GM23338 (cell line): ENCODE measurements around the gene PSMD8. TPM values are rescaled to one million over a fixed set of nuclear protein-coding genes. Genes with fewer than 3 reads are reported as not detected.
"Not testable (repeated sequence)": the region's sequence is repeated elsewhere in the genome, so short reads cannot be mapped to it uniquely, and the experiment has no call there.

ENCODE experiments used
- ATAC-seq: fragments of 200-7000 bp; cut with Tn5 transposase; 3 replicates; pipeline ENCODE4 v1.9.1; 2020
- DNase-seq: peaks from one replicate; pipeline ENCODE4 v3.0.0-alpha.2; 2015; ENCODE audit warnings: low spot score
- H2AFZ ChIP-seq: fragments of 200-600 bp; sonication (generic); 2 replicates; pipeline ENCODE4 v1.8.0; 2016; ENCODE audit warnings: antibody characterized with exemption, mild to moderate bottlenecking, moderate library complexity
- H3F3A ChIP-seq: fragments of 200-600 bp; sonication (generic); replicated peaks from 2 replicates; pipeline ENCODE4 v1.8.0; 2017; ENCODE audit warnings: antibody characterized with exemption, mixed run types, low read depth
- H3K27ac ChIP-seq: fragments of 200-600 bp; sonication (generic); 2 replicates; pipeline ENCODE4 v1.6.1; 2016; ENCODE audit warnings: low read depth
- H3K27me3 ChIP-seq: fragments of 200-600 bp; sonication (generic); 2 replicates; pipeline ENCODE4 v1.8.0; 2016; ENCODE audit warnings: mild to moderate bottlenecking, mixed run types, moderate library complexity; ENCODE audit not compliant: insufficient read depth
- H3K36me3 ChIP-seq: fragments of 200-600 bp; sonication (generic); 2 replicates; pipeline ENCODE4 v1.8.0; 2016; ENCODE audit warnings: mild to moderate bottlenecking; ENCODE audit not compliant: insufficient read depth
- H3K4me1 ChIP-seq: fragments of 200-600 bp; sonication (generic); 2 replicates; pipeline ENCODE4 v1.8.0; 2016; ENCODE audit warnings: mild to moderate bottlenecking, moderate library complexity; ENCODE audit not compliant: insufficient read depth
- H3K4me2 ChIP-seq: fragments of 200-600 bp; sonication (generic); 2 replicates; pipeline ENCODE4 v1.7.1; 2017; ENCODE audit warnings: mixed run types
- H3K4me3 ChIP-seq: fragments of 200-600 bp; sonication (generic); 2 replicates; pipeline ENCODE4 v1.6.1; 2016; ENCODE audit warnings: mixed run types
- H3K79me2 ChIP-seq: fragments of 200-600 bp; sonication (generic); replicated peaks from 2 replicates; pipeline ENCODE4 v1.8.0; 2017; ENCODE audit warnings: mild to moderate bottlenecking; ENCODE audit not compliant: insufficient read depth
- H3K9me2 ChIP-seq: fragments of 200-600 bp; sonication (generic); 2 replicates; pipeline ENCODE4 v1.8.0; 2017; ENCODE audit not compliant: insufficient read depth
- H4K20me1 ChIP-seq: fragments of 200-600 bp; sonication (generic); replicated peaks from 2 replicates; pipeline ENCODE4 v1.8.0; 2017; ENCODE audit warnings: mild to moderate bottlenecking; ENCODE audit not compliant: insufficient read depth
- H3K27ac Mint-ChIP-seq: 2 replicates; pipeline ENCODE4 v1.8.0; 2020; ENCODE audit warnings: inconsistent platforms, mild to moderate bottlenecking, moderate library complexity, mixed read lengths
- H3K27me3 Mint-ChIP-seq: 3 replicates; pipeline ENCODE4 v1.8.0; 2022; ENCODE audit warnings: low read depth, mild to moderate bottlenecking, moderate library complexity, mixed read lengths, inconsistent platforms; ENCODE audit not compliant: insufficient read depth, poor library complexity
- H3K36me3 Mint-ChIP-seq: 3 replicates; pipeline ENCODE4 v1.8.0; 2021; ENCODE audit warnings: low read depth, mild to moderate bottlenecking, inconsistent platforms, moderate library complexity, mixed read lengths
- H3K4me1 Mint-ChIP-seq: 3 replicates; pipeline ENCODE4 v1.8.0; 2020; ENCODE audit warnings: mild to moderate bottlenecking, inconsistent platforms, mixed read lengths
- H3K4me3 Mint-ChIP-seq: 3 replicates; pipeline ENCODE4 v1.8.0; 2021; ENCODE audit warnings: moderate library complexity, mild to moderate bottlenecking, inconsistent platforms, mixed read lengths
- H3K9me3 Mint-ChIP-seq: 3 replicates; pipeline ENCODE4 v1.8.0; 2020; ENCODE audit warnings: moderate library complexity, mild to moderate bottlenecking, inconsistent platforms, mixed read lengths
- CREB1 ChIP-seq: fragments of 250-450 bp; sonication (Bioruptor Pico); IDR thresholded peaks from 2 replicates; pipeline ENCODE4 v1.5.0; 2020; ENCODE audit warnings: low read depth, mild to moderate bottlenecking, moderate library complexity
- EZH2 ChIP-seq: fragments of 200-600 bp; sonication (generic); IDR thresholded peaks from one replicate; pipeline ENCODE4 v1.8.0; 2017; ENCODE audit warnings: antibody characterized with exemption, mild to moderate bottlenecking, low read depth; ENCODE audit not compliant: unreplicated experiment
- EZH2phosphoT487 ChIP-seq: fragments of 200-600 bp; sonication (generic); IDR thresholded peaks from one replicate; pipeline ENCODE4 v1.8.1; 2018; ENCODE audit warnings: antibody characterized with exemption; ENCODE audit not compliant: unreplicated experiment
- JUNB ChIP-seq: IDR thresholded peaks from one replicate; pipeline ENCODE4 v1.6.1; 2016; ENCODE audit warnings: antibody characterized with exemption; ENCODE audit not compliant: unreplicated experiment
- NANOG ChIP-seq: IDR thresholded peaks from 2 replicates; pipeline ENCODE4 v1.6.1; 2016; ENCODE audit warnings: antibody characterized with exemption, borderline replicate concordance
- POLR2AphosphoS5 ChIP-seq: IDR thresholded peaks from 2 replicates; pipeline ENCODE4 v1.6.1; 2016; ENCODE audit warnings: antibody characterized with exemption, low read depth
- STAT1 ChIP-seq: IDR thresholded peaks from one replicate; pipeline ENCODE4 v1.6.1; 2016; ENCODE audit warnings: antibody characterized with exemption; ENCODE audit not compliant: unreplicated experiment
- polyA plus RNA-seq: library from polyadenylated mRNA; unstranded; fragments of >200 nt; fragmentation: Nextera tagmentation; extraction: Ambion mirVana; gene quantifications from 2 replicates; pipeline ENCODE4 v1.2.1, GENCODE V29; 2016
- total RNA-seq: library from RNA; depleted of rRNA; stranded (reverse); fragments of >200 nt; shearing (Covaris generic); gene quantifications from 2 replicates; pipeline ENCODE4 v1.2.3, GENCODE V29; 2014
- TF ChIP-seq, protein P1 (sequence below), 2 experiments: fragments of 200-600 bp in 1 of 2; sonication (generic) in 1 of 2; conservative IDR thresholded peaks; 2 replicates each; pipeline versions ENCODE4 v1.5.1 to v1.6.1; 2016 to 2017; ENCODE audit warnings: antibody characterized with exemption in 2 of 2, low read depth in 2 of 2, mild to moderate bottlenecking in 2 of 2, moderate library complexity in 1 of 2
- TF ChIP-seq, protein P2 (sequence below): fragments of 250-450 bp; sonication (Bioruptor Pico); IDR thresholded peaks from 2 replicates; pipeline ENCODE4 v1.5.0; 2020; ENCODE audit warnings: mild to moderate bottlenecking, moderate library complexity
- TF ChIP-seq, protein P3 (sequence below): IDR thresholded peaks from one replicate; pipeline ENCODE4 v1.6.1; 2018; ENCODE audit warnings: antibody characterized with exemption; ENCODE audit not compliant: unreplicated experiment

PSMD8 gene
- total and polyA plus RNA-seq, 2 experiments from 2014 or later: 129 to 241 TPM

DNA sequence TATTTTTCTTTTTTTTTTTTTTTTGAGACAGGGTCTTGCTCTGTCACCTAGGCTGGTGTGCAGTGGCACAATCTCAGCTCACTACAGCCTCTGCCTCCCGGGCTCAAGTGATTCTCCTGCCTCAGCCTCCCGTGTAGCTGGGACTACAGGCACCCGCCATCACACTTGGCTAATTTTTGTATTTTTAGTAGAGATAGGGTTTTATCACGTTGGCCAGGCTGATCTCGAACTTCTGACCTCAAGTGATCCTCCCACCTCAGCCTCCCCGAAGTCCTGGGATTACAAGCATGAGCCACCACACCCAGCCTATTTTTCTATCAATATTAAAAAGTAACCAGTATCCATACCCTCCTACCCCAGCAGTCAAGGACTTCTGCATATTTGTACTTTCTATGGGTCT, 36.0 kb downstream of the PSMD8 start:
- DNase-seq, H3K27me3 ChIP-seq, ATAC-seq: not testable (repeated sequence)

DNA sequence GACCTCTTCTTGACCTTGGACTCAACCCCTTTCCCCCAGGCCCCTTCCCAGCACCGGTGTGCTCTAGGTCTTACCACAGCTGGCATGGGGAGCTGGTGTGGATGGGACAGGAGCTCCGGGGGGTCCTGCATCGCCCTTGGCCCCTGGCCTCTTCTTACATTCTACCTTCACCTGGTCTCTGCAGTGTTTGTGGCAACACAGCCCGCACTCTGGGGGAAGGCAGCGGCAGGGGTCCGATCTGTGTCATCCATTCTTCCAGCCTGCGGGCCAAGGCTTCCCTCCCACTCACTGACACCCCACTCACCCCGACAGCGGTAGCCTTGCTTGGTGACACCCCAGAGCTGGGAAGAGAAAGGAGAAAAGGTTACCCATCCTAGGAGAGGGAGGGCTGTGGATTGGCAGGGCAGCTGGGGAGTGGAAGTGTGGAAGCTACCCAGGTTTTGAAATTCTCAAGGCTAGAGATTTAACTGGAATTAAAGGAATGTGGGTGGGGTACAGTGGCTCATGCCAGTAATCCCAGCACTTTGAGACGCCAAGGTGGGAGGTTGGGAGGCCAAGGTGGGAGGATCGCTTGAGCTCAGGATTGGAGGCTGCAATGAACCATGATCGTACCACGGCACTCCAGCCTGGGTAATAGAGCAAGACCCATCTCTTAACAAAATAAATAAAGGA, 36.8 kb downstream of the PSMD8 start:
- H3K4me2 ChIP-seq: no peak overlapping the region
- no peaks in the 10 kb centered on the region for H3K27me3 ChIP-seq
- ATAC-seq: no peak
- DNase-seq: no peak
- no peak overlapping the region for H3K4me3 ChIP-seq
- no peaks in the 10 kb centered on the region for H3K9me2 ChIP-seq
- peaks cover 3% of the 10 kb centered on the region; the same call in 1 of the 3 replicates for H3K36me3 Mint-ChIP-seq
- H3F3A ChIP-seq: no peaks in the 10 kb centered on the region
- no peaks in the 10 kb centered on the region; the same call in 2 of the 3 replicates for H3K4me1 Mint-ChIP-seq
- H3K36me3 ChIP-seq: no peaks in the 10 kb centered on the region
- no peaks in the 10 kb centered on the region for H3K9me3 Mint-ChIP-seq
- H3K27me3 Mint-ChIP-seq: peaks cover 9% of the 10 kb centered on the region
- H2AFZ ChIP-seq: no peak overlapping the region
- no peaks in the 10 kb centered on the region for H3K79me2 ChIP-seq
- H4K20me1 ChIP-seq: no peaks in the 10 kb centered on the region
- no peak overlapping the region for H3K27ac Mint-ChIP-seq
- H3K27ac ChIP-seq: no peak overlapping the region
- H3K4me3 Mint-ChIP-seq: no peak overlapping the region
- no peaks in the 10 kb centered on the region for H3K4me1 ChIP-seq
- TF ChIP-seq STAT1 (no peak), EZH2phosphoT487 (no peak), CREB1 (CRISPR knock-in tag) (no peak), NANOG (no peak), POLR2AphosphoS5 (no peak), EZH2 (no peak), JUNB (no peak)
- TF ChIP-seq, protein P1, sequence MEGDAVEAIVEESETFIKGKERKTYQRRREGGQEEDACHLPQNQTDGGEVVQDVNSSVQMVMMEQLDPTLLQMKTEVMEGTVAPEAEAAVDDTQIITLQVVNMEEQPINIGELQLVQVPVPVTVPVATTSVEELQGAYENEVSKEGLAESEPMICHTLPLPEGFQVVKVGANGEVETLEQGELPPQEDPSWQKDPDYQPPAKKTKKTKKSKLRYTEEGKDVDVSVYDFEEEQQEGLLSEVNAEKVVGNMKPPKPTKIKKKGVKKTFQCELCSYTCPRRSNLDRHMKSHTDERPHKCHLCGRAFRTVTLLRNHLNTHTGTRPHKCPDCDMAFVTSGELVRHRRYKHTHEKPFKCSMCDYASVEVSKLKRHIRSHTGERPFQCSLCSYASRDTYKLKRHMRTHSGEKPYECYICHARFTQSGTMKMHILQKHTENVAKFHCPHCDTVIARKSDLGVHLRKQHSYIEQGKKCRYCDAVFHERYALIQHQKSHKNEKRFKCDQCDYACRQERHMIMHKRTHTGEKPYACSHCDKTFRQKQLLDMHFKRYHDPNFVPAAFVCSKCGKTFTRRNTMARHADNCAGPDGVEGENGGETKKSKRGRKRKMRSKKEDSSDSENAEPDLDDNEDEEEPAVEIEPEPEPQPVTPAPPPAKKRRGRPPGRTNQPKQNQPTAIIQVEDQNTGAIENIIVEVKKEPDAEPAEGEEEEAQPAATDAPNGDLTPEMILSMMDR (conservative IDR thresholded peaks at IDR 0.05; ENCODE audit: low read depth in 2 of 2): no peak
- TF ChIP-seq, protein P2, sequence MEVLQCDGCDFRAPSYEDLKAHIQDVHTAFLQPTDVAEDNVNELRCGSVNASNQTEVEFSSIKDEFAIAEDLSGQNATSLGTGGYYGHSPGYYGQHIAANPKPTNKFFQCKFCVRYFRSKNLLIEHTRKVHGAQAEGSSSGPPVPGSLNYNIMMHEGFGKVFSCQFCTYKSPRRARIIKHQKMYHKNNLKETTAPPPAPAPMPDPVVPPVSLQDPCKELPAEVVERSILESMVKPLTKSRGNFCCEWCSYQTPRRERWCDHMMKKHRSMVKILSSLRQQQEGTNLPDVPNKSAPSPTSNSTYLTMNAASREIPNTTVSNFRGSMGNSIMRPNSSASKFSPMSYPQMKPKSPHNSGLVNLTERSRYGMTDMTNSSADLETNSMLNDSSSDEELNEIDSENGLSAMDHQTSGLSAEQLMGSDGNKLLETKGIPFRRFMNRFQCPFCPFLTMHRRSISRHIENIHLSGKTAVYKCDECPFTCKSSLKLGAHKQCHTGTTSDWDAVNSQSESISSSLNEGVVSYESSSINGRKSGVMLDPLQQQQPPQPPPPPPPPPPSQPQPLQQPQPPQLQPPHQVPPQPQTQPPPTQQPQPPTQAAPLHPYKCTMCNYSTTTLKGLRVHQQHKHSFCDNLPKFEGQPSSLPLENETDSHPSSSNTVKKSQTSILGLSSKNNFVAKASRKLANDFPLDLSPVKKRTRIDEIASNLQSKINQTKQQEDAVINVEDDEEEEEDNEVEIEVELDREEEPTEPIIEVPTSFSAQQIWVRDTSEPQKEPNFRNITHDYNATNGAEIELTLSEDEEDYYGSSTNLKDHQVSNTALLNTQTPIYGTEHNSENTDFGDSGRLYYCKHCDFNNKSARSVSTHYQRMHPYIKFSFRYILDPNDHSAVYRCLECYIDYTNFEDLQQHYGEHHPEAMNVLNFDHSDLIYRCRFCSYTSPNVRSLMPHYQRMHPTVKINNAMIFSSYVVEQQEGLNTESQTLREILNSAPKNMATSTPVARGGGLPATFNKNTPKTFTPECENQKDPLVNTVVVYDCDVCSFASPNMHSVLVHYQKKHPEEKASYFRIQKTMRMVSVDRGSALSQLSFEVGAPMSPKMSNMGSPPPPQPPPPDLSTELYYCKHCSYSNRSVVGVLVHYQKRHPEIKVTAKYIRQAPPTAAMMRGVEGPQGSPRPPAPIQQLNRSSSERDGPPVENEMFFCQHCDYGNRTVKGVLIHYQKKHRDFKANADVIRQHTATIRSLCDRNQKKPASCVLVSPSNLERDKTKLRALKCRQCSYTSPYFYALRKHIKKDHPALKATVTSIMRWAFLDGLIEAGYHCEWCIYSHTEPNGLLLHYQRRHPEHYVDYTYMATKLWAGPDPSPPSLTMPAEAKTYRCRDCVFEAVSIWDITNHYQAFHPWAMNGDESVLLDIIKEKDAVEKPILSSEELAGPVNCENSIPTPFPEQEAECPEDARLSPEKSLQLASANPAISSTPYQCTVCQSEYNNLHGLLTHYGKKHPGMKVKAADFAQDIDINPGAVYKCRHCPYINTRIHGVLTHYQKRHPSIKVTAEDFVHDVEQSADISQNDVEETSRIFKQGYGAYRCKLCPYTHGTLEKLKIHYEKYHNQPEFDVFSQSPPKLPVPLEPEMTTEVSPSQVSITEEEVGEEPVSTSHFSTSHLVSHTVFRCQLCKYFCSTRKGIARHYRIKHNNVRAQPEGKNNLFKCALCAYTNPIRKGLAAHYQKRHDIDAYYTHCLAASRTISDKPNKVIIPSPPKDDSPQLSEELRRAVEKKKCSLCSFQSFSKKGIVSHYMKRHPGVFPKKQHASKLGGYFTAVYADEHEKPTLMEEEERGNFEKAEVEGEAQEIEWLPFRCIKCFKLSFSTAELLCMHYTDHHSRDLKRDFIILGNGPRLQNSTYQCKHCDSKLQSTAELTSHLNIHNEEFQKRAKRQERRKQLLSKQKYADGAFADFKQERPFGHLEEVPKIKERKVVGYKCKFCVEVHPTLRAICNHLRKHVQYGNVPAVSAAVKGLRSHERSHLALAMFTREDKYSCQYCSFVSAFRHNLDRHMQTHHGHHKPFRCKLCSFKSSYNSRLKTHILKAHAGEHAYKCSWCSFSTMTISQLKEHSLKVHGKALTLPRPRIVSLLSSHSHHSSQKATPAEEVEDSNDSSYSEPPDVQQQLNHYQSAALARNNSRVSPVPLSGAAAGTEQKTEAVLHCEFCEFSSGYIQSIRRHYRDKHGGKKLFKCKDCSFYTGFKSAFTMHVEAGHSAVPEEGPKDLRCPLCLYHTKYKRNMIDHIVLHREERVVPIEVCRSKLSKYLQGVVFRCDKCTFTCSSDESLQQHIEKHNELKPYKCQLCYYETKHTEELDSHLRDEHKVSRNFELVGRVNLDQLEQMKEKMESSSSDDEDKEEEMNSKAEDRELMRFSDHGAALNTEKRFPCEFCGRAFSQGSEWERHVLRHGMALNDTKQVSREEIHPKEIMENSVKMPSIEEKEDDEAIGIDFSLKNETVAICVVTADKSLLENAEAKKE (CRISPR knock-in tag): no peak
- TF ChIP-seq, protein P3, sequence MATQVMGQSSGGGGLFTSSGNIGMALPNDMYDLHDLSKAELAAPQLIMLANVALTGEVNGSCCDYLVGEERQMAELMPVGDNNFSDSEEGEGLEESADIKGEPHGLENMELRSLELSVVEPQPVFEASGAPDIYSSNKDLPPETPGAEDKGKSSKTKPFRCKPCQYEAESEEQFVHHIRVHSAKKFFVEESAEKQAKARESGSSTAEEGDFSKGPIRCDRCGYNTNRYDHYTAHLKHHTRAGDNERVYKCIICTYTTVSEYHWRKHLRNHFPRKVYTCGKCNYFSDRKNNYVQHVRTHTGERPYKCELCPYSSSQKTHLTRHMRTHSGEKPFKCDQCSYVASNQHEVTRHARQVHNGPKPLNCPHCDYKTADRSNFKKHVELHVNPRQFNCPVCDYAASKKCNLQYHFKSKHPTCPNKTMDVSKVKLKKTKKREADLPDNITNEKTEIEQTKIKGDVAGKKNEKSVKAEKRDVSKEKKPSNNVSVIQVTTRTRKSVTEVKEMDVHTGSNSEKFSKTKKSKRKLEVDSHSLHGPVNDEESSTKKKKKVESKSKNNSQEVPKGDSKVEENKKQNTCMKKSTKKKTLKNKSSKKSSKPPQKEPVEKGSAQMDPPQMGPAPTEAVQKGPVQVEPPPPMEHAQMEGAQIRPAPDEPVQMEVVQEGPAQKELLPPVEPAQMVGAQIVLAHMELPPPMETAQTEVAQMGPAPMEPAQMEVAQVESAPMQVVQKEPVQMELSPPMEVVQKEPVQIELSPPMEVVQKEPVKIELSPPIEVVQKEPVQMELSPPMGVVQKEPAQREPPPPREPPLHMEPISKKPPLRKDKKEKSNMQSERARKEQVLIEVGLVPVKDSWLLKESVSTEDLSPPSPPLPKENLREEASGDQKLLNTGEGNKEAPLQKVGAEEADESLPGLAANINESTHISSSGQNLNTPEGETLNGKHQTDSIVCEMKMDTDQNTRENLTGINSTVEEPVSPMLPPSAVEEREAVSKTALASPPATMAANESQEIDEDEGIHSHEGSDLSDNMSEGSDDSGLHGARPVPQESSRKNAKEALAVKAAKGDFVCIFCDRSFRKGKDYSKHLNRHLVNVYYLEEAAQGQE: no peak

More for the DNA sequence above, 36.0 kb downstream of the PSMD8 start:
- H4K20me1 ChIP-seq, H3K27ac Mint-ChIP-seq, H3K79me2 ChIP-seq, H3K4me3 ChIP-seq, H3K36me3 Mint-ChIP-seq, H3K4me3 Mint-ChIP-seq, H3K9me3 Mint-ChIP-seq, H2AFZ ChIP-seq, H3K4me1 ChIP-seq, H3K4me1 Mint-ChIP-seq, H3K9me2 ChIP-seq, H3K27me3 Mint-ChIP-seq, H3K27ac ChIP-seq, H3K4me2 ChIP-seq, H3K36me3 ChIP-seq, H3F3A ChIP-seq: not testable (repeated sequence)
